B cell (primary cell): Measurements from ENCODE around the gene SREBF1.

Experiments
- EZH2 ChIP-seq: IDR thresholded peaks from 2 replicates; pipeline ENCODE4 v1.6.1; 2012; ENCODE audit warnings: borderline replicate concordance, low read depth, mild to moderate bottlenecking, moderate library complexity, low read length; ENCODE audit not compliant: insufficient read depth, poor library complexity, severe bottlenecking
- TF ChIP-seq, protein P1 (sequence below): fragments of 200-600 bp; IDR thresholded peaks from one replicate; pipeline ENCODE4 v1.8.0; 2022; ENCODE audit warnings: antibody characterized with exemption, mild to moderate bottlenecking

DNA sequence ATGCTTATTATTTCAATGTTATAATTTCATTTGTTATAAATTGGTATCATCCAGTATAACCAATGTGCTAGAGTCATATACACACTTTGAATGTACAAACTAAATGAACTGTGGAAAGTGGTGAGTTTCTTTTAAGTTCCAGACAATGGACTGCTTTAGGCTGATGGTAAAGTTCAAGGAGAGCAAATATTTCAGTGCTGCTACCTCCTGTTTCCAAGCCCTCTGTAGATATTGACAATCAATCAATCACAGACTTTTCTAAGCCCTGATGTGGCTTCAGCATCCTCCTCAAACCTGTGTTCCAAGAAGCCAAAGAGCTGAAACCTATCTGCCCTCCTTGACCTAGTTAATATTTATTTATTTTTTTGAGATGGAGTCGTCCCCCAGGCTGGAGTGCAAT lies 28.2 kb upstream of the SREBF1 start:
- TF ChIP-seq, protein P1, sequence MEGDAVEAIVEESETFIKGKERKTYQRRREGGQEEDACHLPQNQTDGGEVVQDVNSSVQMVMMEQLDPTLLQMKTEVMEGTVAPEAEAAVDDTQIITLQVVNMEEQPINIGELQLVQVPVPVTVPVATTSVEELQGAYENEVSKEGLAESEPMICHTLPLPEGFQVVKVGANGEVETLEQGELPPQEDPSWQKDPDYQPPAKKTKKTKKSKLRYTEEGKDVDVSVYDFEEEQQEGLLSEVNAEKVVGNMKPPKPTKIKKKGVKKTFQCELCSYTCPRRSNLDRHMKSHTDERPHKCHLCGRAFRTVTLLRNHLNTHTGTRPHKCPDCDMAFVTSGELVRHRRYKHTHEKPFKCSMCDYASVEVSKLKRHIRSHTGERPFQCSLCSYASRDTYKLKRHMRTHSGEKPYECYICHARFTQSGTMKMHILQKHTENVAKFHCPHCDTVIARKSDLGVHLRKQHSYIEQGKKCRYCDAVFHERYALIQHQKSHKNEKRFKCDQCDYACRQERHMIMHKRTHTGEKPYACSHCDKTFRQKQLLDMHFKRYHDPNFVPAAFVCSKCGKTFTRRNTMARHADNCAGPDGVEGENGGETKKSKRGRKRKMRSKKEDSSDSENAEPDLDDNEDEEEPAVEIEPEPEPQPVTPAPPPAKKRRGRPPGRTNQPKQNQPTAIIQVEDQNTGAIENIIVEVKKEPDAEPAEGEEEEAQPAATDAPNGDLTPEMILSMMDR, result no peak
- TF ChIP-seq EZH2, result no peak
